Bladder microvascular endothelial cell (primary cell): Measurements from ENCODE around the gene BRAP. TPM values are rescaled to one million over a fixed set of nuclear protein-coding genes. Genes with fewer than 3 reads are reported as not detected.

Experiments used
- total RNA-seq: library from RNA; depleted of rRNA; stranded (reverse); fragments of >200 nt; gene quantifications from 2 replicates; pipeline ENCODE4 v1.2.3, GENCODE V29; 2014

BRAP gene, protein sequence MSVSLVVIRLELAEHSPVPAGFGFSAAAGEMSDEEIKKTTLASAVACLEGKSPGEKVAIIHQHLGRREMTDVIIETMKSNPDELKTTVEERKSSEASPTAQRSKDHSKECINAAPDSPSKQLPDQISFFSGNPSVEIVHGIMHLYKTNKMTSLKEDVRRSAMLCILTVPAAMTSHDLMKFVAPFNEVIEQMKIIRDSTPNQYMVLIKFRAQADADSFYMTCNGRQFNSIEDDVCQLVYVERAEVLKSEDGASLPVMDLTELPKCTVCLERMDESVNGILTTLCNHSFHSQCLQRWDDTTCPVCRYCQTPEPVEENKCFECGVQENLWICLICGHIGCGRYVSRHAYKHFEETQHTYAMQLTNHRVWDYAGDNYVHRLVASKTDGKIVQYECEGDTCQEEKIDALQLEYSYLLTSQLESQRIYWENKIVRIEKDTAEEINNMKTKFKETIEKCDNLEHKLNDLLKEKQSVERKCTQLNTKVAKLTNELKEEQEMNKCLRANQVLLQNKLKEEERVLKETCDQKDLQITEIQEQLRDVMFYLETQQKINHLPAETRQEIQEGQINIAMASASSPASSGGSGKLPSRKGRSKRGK
- 11.0 and 32.6 TPM in 2 replicates for total RNA-seq

DNA sequence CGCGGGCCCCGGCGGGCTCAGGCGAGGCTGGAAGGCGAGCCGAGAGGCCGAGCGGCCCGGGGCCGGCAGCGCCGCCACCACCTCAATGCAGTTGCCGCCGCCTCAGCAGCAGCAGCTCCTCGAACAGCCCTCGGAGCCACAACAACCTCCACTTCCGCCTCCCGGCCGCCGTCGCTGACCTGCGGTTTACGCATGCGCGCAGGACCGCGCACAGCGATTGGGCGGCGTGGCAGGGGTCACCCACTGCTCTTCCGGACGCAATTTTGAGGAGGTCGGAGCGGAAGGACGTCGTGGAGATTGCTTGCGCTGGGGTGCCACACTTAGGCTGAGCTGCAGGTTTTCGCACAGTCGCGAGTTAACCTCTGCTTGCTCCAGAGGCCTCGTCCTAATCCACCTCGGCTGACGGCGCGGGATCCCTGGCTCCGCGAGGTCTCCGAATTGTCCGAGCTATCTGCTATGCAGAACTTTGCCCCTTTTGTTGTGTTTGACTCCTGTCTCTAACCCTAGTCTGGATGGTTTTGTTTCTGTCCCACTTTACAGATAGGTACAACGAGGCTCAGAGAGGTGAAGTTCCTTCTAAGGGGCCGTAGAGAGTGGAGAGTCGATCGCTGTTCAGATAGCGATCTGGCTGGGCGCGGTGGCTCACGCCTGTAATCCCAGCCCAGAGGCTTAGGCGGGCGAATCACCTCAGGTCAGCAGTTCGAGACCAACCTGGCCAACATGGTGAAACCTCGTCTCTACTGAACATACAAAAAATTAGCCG lies at the start of gene BRAP, which contains the start of gene ACAD10:
BRAP (minus strand) TSS at position 146 of the 763 bp plus-strand sequence. CDS start 164 bp downstream, outside the sequence.
ACAD10 (plus strand) TSS at position 243 of the 763 bp plus-strand sequence. CDS start 6,657 bp downstream, outside the sequence.

DNA sequence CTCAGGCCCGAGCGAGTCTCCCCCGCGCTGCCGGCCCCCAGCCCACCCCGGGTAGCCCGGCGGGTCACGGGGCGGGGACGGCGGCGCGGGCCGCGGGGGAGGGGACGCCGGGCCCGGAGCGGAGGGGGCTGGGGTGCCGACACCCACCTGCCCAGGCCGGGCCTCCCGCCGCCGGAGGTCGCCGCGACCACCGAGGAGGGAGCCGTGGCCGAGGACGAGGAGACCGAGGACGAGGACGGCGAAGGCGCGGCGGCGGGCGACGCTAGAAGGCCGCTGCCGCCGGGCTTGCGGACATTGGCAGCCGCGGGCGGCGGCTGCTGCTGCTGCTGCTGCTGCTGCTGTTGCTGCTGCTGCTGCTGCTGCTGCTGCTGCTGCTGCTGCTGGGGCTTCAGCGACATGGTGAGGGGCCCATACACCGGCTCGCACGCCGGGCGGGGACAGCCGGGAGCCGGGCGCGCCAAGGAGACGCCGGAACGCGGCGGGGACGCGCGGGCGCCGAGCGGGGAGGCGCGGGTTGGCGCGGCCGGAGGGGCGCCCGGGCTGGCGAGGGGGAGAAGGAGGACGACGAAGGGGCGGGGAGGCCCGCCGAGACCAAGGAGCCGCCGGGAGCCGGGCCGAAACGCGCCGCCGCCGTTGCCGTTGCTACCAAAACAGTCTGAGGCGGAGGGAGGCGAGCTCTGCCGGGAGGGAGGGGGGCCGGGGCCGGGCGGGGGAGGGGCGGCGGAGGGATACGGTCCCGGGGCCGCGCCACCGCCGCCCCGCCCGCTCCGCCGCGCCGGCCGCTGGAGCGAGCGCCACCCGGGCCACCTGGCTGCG lies 86.9 kb downstream of the BRAP start, which contains the start of gene ATXN2:
ATXN2 (minus strand) TSS at position 679 of the 816 bp plus-strand sequence; CDS start at position 398, 281 bp downstream.

Other genes with a start within 250 kb of the BRAP start
- 15.4 and 40.9 TPM in 2 replicates for gene ATXN2, start 86.6 kb downstream of the BRAP start, total RNA-seq
- gene ACAD10, start 97 bp upstream of the BRAP start, total RNA-seq: 7.8 and 16.0 TPM in 2 replicates
- 19.3 and 61.5 TPM in 2 replicates for gene ALDH2, start 81.0 kb upstream of the BRAP start, total RNA-seq
- 15.7 and 38.9 TPM in 2 replicates for gene MAPKAPK5, start 156.3 kb upstream of the BRAP start, total RNA-seq